ENCODE results near the gene SIGLEC11. TPM values are rescaled to one million over a fixed set of nuclear protein-coding genes. Genes with fewer than 3 reads are reported as not detected.

The SIGLEC11 gene
- total and polyA plus RNA-seq, 4 donors, result 0.49 to 8.9 (median 3.3) TPM

GRCh38 chr19:49929121-49929610 lies 31.8 kb downstream of the SIGLEC11 start, which contains the start of the genes ATF5 and NUP62:
TSS of gene ATF5 (plus strand) at chr19:49929205. CDS start at chr19:49930851, 1,646 bp downstream.
TSS of gene NUP62 (minus strand) at chr19:49929504. CDS start at chr19:49909807, 19,697 bp downstream.
- Histone ChIP-seq H3K27ac (ENCODE audit: low read depth in 1 of 2, low read length in 2 of 2) (peak within 1 kb of the TSS; percentile 93 to 96), H3K27me3 (ENCODE audit: control insufficient read depth in 4 of 4, insufficient read depth in 4 of 4, low read length in 3 of 4) (no peaks in the 10 kb centered on the region), H3K9ac (ENCODE audit: low read depth in 1 of 2, low read length in 2 of 2) (peak within 1 kb of the TSS; percentile 92 to 93), H3K4me3 (ENCODE audit: low read depth in 1 of 3, low read length in 3 of 3) (peak within 1 kb of the TSS; percentile 92 to 97 (median 95)), H3K36me3 (ENCODE audit: control insufficient read depth in 4 of 4, insufficient read depth in 3 of 4, low read depth in 1 of 4, low read length in 3 of 4) (peaks cover 3 to 17% (median 7%) of the 10 kb centered on the region in 4 donors), H3K9me3 (ENCODE audit: control insufficient read depth in 4 of 4, low read length in 3 of 4) (no peaks in the 10 kb centered on the region), H3K4me1 (ENCODE audit: control insufficient read depth in 4 of 4, insufficient read depth in 4 of 4, low read length in 3 of 4) (peaks cover 6 to 38% (median 20%) of the 10 kb centered on the region in 4 donors)
- peak; percentile 93 for DNase-seq (ENCODE audit: low spot score)
- WGBS, result under 1% methylated on average over 48 of the region's 48 CpGs
- TF ChIP-seq EGR1 (IDR thresholded peaks at IDR 0.05; ENCODE audit: low read depth in 2 of 2), result peak in 1 of 2 donors; percentile 52
- no peak for TF ChIP-seq HNF4G (IDR thresholded peaks at IDR 0.05)
- peak; percentile 80 for TF ChIP-seq SP1 (IDR thresholded peaks at IDR 0.05)
- TF ChIP-seq RAD21 (IDR thresholded peaks at IDR 0.05), result peak; percentile 3 to 17
- TF ChIP-seq, protein P1, sequence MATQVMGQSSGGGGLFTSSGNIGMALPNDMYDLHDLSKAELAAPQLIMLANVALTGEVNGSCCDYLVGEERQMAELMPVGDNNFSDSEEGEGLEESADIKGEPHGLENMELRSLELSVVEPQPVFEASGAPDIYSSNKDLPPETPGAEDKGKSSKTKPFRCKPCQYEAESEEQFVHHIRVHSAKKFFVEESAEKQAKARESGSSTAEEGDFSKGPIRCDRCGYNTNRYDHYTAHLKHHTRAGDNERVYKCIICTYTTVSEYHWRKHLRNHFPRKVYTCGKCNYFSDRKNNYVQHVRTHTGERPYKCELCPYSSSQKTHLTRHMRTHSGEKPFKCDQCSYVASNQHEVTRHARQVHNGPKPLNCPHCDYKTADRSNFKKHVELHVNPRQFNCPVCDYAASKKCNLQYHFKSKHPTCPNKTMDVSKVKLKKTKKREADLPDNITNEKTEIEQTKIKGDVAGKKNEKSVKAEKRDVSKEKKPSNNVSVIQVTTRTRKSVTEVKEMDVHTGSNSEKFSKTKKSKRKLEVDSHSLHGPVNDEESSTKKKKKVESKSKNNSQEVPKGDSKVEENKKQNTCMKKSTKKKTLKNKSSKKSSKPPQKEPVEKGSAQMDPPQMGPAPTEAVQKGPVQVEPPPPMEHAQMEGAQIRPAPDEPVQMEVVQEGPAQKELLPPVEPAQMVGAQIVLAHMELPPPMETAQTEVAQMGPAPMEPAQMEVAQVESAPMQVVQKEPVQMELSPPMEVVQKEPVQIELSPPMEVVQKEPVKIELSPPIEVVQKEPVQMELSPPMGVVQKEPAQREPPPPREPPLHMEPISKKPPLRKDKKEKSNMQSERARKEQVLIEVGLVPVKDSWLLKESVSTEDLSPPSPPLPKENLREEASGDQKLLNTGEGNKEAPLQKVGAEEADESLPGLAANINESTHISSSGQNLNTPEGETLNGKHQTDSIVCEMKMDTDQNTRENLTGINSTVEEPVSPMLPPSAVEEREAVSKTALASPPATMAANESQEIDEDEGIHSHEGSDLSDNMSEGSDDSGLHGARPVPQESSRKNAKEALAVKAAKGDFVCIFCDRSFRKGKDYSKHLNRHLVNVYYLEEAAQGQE (IDR thresholded peaks at IDR 0.05), result peak; percentile 96
- TF ChIP-seq TAF1 (conservative IDR thresholded peaks at IDR 0.05), result peak; percentile 99
- peak; percentile 2 for TF ChIP-seq FOXA2 (IDR thresholded peaks at IDR 0.05)
- TF ChIP-seq, protein P2, sequence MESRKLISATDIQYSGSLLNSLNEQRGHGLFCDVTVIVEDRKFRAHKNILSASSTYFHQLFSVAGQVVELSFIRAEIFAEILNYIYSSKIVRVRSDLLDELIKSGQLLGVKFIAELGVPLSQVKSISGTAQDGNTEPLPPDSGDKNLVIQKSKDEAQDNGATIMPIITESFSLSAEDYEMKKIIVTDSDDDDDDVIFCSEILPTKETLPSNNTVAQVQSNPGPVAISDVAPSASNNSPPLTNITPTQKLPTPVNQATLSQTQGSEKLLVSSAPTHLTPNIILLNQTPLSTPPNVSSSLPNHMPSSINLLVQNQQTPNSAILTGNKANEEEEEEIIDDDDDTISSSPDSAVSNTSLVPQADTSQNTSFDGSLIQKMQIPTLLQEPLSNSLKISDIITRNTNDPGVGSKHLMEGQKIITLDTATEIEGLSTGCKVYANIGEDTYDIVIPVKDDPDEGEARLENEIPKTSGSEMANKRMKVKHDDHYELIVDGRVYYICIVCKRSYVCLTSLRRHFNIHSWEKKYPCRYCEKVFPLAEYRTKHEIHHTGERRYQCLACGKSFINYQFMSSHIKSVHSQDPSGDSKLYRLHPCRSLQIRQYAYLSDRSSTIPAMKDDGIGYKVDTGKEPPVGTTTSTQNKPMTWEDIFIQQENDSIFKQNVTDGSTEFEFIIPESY (IDR thresholded peaks at IDR 0.05), result no peak
- TF ChIP-seq, protein P3, sequence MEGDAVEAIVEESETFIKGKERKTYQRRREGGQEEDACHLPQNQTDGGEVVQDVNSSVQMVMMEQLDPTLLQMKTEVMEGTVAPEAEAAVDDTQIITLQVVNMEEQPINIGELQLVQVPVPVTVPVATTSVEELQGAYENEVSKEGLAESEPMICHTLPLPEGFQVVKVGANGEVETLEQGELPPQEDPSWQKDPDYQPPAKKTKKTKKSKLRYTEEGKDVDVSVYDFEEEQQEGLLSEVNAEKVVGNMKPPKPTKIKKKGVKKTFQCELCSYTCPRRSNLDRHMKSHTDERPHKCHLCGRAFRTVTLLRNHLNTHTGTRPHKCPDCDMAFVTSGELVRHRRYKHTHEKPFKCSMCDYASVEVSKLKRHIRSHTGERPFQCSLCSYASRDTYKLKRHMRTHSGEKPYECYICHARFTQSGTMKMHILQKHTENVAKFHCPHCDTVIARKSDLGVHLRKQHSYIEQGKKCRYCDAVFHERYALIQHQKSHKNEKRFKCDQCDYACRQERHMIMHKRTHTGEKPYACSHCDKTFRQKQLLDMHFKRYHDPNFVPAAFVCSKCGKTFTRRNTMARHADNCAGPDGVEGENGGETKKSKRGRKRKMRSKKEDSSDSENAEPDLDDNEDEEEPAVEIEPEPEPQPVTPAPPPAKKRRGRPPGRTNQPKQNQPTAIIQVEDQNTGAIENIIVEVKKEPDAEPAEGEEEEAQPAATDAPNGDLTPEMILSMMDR (IDR thresholded peaks at IDR 0.05; ENCODE audit: low read depth, low read length, missing input control), result no peak
- no peak for TF ChIP-seq GABPA (IDR thresholded peaks at IDR 0.05 in 1 of 2, conservative IDR thresholded peaks at IDR 0.05 in 1 of 2)
- TF ChIP-seq NR2F2 (IDR thresholded peaks at IDR 0.05), result no peak
- TF ChIP-seq, protein P4, sequence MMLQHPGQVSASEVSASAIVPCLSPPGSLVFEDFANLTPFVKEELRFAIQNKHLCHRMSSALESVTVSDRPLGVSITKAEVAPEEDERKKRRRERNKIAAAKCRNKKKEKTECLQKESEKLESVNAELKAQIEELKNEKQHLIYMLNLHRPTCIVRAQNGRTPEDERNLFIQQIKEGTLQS (IDR thresholded peaks at IDR 0.05), result peak; percentile 43
- TF ChIP-seq YY1 (IDR thresholded peaks at IDR 0.05), result peak; percentile 62
- TF ChIP-seq RXRA (IDR thresholded peaks at IDR 0.05), result peak in 1 of 2 donors; percentile 57
- TF ChIP-seq HNF4A (conservative IDR thresholded peaks at IDR 0.05), result peak in 1 of 2 donors; percentile 10
- TF ChIP-seq, protein P5, sequence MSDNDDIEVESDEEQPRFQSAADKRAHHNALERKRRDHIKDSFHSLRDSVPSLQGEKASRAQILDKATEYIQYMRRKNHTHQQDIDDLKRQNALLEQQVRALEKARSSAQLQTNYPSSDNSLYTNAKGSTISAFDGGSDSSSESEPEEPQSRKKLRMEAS (IDR thresholded peaks at IDR 0.05), result no peak

Data from liver (tissue), 9 donors.